Measurements from ENCODE around the gene NPY.

NPY gene

DNA sequence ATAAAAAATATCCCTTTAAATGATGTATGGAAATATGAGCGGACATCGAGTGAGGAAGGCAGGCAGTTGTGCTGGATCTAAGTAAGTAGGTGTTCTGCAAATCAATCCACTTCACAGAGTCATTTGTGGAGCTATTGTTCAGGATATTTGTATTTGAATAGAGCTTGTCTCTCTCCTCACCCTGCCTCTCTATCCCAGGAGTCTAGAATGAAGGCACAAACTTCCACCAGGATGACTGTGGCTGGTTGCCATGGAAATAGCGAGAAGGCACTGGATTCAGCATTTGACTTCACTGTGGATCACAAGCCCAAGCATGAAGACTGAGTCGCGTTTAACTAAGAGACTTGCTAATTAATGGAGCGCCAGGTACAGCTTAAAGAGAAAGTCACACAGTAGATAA is 53.2 kb downstream of the NPY start:
- Histone ChIP-seq H3K36me3 (ENCODE audit: insufficient read depth, low read length) (no peaks in the 10 kb centered on the region), H3K9ac (ENCODE audit: low read length) (no peak overlapping the region), H3F3A (ENCODE audit: insufficient read depth, low read length) (no peaks in the 10 kb centered on the region), H3K79me2 (ENCODE audit: insufficient read depth, low read length) (no peaks in the 10 kb centered on the region), H3K4me3 (ENCODE audit: low read depth, low read length, poor library complexity, severe bottlenecking) (no peak overlapping the region), H3K27me3 (ENCODE audit: insufficient read depth, low read length) (no peaks in the 10 kb centered on the region), H3K4me1 (ENCODE audit: insufficient read depth, low read length, severe bottlenecking) (peaks cover 17% of the 10 kb centered on the region), H3K9me2 (ENCODE audit: low read depth, low read length) (no peaks in the 10 kb centered on the region), H3K27ac (ENCODE audit: low read depth, low read length, poor library complexity, severe bottlenecking) (no peak overlapping the region), H4K20me1 (ENCODE audit: insufficient read depth, low read length) (no peaks in the 10 kb centered on the region), H3K4me2 (ENCODE audit: low read length) (no peak overlapping the region), H3K9me3 (ENCODE audit: low read length) (0 out of 2 replicates have a peak, but pooled peaks cover 4% of the 10 kb centered on the region), H2AFZ (ENCODE audit: low read length) (no peak overlapping the region)
- TF ChIP-seq, protein P1, sequence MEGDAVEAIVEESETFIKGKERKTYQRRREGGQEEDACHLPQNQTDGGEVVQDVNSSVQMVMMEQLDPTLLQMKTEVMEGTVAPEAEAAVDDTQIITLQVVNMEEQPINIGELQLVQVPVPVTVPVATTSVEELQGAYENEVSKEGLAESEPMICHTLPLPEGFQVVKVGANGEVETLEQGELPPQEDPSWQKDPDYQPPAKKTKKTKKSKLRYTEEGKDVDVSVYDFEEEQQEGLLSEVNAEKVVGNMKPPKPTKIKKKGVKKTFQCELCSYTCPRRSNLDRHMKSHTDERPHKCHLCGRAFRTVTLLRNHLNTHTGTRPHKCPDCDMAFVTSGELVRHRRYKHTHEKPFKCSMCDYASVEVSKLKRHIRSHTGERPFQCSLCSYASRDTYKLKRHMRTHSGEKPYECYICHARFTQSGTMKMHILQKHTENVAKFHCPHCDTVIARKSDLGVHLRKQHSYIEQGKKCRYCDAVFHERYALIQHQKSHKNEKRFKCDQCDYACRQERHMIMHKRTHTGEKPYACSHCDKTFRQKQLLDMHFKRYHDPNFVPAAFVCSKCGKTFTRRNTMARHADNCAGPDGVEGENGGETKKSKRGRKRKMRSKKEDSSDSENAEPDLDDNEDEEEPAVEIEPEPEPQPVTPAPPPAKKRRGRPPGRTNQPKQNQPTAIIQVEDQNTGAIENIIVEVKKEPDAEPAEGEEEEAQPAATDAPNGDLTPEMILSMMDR (IDR thresholded peaks at IDR 0.05; ENCODE audit: low read length), result no peak
- TF ChIP-seq EZH2 (IDR thresholded peaks at IDR 0.05; ENCODE audit: borderline replicate concordance, low read length), result no peak

- H3K4me2 ChIP-seq (ENCODE audit: low read length), result no peak overlapping the region
- no peaks in the 10 kb centered on the region for H3K27me3 ChIP-seq (ENCODE audit: insufficient read depth, low read length)
- no peaks in the 10 kb centered on the region for H4K20me1 ChIP-seq (ENCODE audit: insufficient read depth, low read length)
- H3K36me3 ChIP-seq (ENCODE audit: insufficient read depth, low read length), result no peaks in the 10 kb centered on the region
- no peaks in the 10 kb centered on the region for H3F3A ChIP-seq (ENCODE audit: insufficient read depth, low read length)
- no peak overlapping the region for H3K9ac ChIP-seq (ENCODE audit: low read length)
- H3K79me2 ChIP-seq (ENCODE audit: insufficient read depth, low read length), result no peaks in the 10 kb centered on the region
- H3K4me1 ChIP-seq (ENCODE audit: insufficient read depth, low read length, severe bottlenecking), result peaks cover 24% of the 10 kb centered on the region
- no peak overlapping the region for H3K27ac ChIP-seq (ENCODE audit: low read depth, low read length, poor library complexity, severe bottlenecking)
- no peak overlapping the region for H2AFZ ChIP-seq (ENCODE audit: low read length)
- H3K4me3 ChIP-seq (ENCODE audit: low read depth, low read length, poor library complexity, severe bottlenecking), result no peak overlapping the region
- TF ChIP-seq, protein P1 (IDR thresholded peaks at IDR 0.05; ENCODE audit: low read length), result no peak
- no peak for TF ChIP-seq EZH2 (IDR thresholded peaks at IDR 0.05; ENCODE audit: borderline replicate concordance, low read length)
- H3K9me3 ChIP-seq (ENCODE audit: low read length), result no peaks in the 10 kb centered on the region
- no peaks in the 10 kb centered on the region for H3K9me2 ChIP-seq (ENCODE audit: low read depth, low read length)
These were observed 55.6 kb downstream of the NPY start for GRCh38 chr7:24339575-24339974.

- no peak overlapping the region for H3K4me3 ChIP-seq (ENCODE audit: low read depth, low read length, poor library complexity, severe bottlenecking)
- H3K4me2 ChIP-seq (ENCODE audit: low read length), result no peak overlapping the region
- no peak overlapping the region for H2AFZ ChIP-seq (ENCODE audit: low read length)
- no peaks in the 10 kb centered on the region for H3K27me3 ChIP-seq (ENCODE audit: insufficient read depth, low read length)
- H3K79me2 ChIP-seq (ENCODE audit: insufficient read depth, low read length), result no peaks in the 10 kb centered on the region
- peaks cover 33% of the 10 kb centered on the region for H3K4me1 ChIP-seq (ENCODE audit: insufficient read depth, low read length, severe bottlenecking)
- no peaks in the 10 kb centered on the region for H3K9me3 ChIP-seq (ENCODE audit: low read length)
- no peak overlapping the region for H3K9ac ChIP-seq (ENCODE audit: low read length)
- H3K36me3 ChIP-seq (ENCODE audit: insufficient read depth, low read length), result no peaks in the 10 kb centered on the region
- no peaks in the 10 kb centered on the region for H3K9me2 ChIP-seq (ENCODE audit: low read depth, low read length)
- no peak overlapping the region for H3K27ac ChIP-seq (ENCODE audit: low read depth, low read length, poor library complexity, severe bottlenecking)
- TF ChIP-seq EZH2 (IDR thresholded peaks at IDR 0.05; ENCODE audit: borderline replicate concordance, low read length), result no peak
- TF ChIP-seq, protein P1 (IDR thresholded peaks at IDR 0.05; ENCODE audit: low read length), result no peak
- H3F3A ChIP-seq (ENCODE audit: insufficient read depth, low read length), result no peaks in the 10 kb centered on the region
- H4K20me1 ChIP-seq (ENCODE audit: insufficient read depth, low read length), result no peaks in the 10 kb centered on the region
These were observed 56.7 kb downstream of the NPY start for GRCh38 chr7:24340727-24341126.
